ENCODE data around the gene C17orf100.
"Not testable (repeated sequence)": the region's sequence is repeated elsewhere in the genome, so short reads cannot be mapped to it uniquely, and the experiment has no call there.

Gene C17orf100

DNA sequence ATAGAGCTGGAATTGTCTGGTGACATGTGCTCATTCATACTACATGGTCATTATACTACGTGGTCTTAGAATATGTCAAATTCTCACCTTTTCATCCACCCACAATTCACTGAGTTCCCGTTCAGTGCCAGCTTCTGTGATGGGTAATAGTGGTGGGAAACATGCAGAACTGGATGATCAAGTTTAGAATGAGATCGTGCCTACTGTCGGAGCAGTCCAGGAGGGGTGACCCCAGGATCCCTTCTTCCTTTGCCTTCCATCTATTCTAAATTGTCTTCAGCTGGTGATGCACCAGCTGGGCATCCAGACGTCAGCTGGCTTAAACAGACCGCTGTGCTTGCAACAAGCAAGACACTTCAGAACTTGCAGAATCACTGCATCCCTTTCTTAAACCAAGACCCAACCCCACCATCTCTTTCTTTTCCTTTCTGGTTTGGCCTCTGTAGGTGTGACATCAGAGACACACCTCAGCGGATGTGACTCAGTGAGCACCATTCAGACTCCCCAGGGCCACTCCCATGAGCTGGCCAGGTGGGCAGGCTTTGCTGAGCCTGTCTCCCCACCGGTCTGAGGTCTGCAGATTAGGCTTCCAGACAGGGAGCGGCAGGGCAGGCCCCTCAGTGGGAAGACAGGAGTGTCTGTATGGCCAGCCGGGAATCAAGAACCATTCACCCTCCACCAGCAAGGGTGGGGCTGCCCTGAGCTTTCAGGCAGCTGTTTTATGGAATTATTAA lies 18.1 kb downstream of the C17orf100 start:
- DNase-seq (ENCODE audit: low read depth): no peak

DNA sequence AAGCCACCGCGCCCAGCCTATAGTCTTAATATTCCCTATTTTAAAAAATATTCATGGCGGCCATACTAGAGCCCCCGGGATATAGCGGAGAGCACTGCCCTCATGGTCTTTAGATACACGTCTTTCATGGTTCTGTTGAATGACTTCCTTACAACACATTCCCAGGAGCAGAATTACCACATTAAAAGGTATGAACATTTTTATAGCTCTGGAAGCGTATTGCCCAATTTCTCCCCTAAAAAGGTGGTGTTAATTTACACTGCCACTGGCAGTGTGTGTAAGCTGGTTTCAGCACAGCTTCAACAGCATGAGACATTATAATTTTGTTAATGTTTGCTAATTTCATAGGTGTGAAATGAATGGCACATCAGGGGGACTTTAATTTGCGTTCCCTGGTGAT lies 19.0 kb downstream of the C17orf100 start:
- DNase-seq (ENCODE audit: low read depth): no peak

DNA sequence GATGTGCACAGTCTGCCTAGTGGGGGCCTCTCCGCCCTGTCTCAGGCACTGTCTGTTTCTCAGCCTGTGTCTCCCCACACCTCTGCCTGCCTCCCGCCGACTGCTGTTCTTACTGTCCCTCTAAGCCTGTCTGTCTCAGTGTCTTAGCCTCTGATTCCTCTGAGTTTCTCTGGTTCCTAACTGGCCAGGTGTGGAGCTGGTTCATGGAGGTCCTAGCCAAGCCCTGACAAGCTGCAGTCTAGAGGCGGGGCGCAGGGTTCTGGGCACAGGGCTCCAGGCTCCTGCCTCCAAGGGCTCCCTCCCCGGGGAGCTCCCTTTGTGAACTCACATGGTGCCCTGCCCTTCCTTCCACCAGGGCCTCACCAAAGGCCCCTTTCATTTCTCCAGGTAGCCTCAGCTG lies 19.4 kb downstream of the C17orf100 start:
- DNase-seq (ENCODE audit: low read depth): no peak

DNA sequence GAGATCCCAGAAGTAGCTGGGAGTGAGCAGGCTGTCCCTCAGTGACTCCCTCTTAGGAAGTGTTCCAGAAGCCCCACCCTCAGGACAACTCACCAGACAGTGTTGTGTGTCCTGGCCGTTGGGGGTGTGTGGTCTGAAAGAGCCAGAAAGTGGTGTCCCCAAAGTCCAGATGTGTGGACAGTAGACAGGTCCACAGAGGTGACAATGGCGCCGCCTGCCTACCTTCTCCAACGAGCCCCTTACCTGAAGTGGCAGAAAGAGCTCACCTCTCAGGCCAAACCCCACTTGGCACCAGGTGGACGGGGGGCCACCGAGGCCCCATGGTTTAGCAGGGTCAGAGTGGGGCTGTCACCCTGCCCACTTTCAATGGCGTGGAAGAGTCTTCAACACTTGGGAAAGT lies 19.9 kb downstream of the C17orf100 start:
- DNase-seq (ENCODE audit: low read depth): no peak

DNA sequence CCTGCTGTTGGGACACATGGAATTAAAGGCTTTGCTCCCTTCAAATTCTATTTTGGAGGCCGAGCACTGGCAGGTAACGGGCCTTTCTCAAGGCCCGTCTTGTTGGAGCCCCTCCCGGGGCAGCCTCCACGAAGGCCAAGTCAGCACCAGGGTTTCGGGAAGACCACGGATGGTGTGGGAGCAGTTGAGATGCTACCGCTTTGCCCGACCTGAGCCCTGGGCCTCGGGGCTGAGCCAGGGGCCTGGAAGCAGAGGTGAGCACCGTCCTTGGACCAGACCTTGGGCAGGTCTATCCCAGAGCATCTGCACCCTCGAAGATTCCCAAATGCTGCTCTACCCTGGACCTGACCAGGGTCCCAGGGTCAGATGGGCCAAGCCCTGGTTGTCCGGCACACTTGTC lies 23.0 kb downstream of the C17orf100 start:
- no peak for DNase-seq (ENCODE audit: low read depth)

DNA sequence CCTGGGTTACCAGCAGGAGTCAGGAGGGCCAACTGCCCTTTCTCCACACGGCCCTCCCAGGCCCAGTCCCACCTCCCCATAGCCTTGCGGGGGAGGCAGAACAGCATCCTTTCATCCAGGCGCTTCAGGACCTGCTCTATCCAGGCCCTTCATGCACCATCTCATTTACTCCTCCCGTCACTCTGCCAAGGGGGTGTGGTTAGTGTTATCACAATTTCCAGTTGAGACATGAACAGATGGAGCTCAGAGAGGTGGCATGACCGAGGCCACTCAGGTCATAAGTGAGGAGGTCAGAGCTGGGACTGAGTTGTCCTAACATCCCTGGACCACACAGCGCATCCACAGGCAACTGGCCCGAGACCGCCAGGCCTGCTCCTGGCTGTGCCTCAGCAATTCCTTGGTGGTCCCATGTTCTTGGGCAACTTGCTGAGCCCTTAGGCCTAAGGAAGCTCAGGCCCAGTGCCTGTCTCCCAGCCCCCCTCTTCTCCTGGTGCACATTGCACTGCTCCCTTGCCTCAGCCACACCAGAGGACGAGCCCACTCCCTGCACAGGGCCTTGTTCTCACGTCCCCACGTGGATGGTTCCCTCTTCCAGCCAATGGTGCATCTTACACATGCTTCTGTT lies 23.8 kb downstream of the C17orf100 start:
- no peak for DNase-seq (ENCODE audit: low read depth)

DNA sequence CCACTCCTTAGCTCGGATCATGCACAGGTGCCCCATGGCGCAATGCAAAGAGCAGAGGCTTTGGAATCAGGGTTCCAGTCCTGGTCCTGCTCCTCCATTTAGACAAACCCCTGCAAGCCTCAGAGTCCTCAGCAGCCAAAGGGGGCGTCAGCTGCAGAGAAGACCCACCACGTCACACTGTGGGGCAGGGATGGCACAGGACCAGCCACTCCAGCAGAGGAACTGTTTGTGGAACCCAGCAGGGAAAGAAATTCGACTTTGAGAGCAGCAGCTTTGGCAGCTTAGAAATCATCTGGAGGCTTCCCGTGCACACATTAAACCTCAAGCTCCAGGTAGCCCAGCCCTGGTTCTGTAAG lies 25.2 kb downstream of the C17orf100 start:
- no peak for DNase-seq (ENCODE audit: low read depth)

DNA sequence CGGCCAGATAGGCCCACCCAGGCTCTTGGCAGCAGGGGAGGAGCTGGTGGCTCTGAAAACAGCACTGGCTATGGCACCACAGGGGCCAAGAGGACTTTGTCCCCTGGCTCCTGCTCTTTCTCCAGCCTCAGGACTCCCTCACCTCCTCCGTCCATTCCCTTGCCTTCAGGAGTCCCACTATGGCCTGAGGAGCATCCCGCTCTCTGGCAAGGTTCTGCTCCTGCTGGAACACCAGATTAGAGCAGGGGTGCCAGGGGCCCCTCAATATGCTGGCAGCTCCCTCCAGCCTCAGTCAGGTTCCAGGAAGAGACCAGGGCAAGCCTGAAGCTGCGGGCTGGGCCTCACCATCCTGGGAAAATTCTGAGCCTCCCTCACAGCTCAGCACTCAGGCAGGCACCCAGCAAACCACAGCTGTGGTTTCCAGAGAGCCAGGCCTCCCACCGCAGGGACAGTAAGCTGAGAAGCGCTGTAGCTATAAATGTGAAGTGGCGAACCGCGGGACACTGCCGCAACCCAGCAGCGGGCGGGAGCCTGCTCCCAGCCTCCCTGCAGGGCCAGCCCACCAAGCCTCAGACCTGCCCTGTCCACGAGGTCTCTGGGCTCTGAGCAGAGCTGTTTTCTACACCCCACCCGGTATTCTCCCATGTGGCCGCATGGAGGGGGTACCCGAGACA lies 25.7 kb downstream of the C17orf100 start:
- no peak for DNase-seq (ENCODE audit: low read depth)

DNA sequence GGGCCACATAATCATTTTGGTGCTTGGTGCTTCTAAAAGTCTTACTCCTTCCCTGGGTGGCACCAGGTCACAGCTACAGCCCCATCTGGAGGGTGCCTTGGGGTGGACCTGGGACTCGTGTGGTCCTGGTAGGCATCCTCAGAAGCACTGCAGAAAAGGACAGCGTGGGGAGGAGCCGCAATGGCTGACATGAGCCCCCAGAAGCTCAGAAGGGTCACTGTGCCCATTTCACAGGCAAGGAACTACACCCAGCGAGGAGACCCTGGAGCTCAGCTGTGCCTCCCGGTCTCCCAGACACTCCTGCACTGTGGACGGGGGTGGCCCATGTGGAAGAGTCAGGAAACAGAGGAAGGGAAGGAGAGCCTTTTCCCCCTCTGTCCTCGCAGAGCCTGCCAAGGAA lies 26.4 kb downstream of the C17orf100 start:
- DNase-seq (ENCODE audit: low read depth): no peak

DNA sequence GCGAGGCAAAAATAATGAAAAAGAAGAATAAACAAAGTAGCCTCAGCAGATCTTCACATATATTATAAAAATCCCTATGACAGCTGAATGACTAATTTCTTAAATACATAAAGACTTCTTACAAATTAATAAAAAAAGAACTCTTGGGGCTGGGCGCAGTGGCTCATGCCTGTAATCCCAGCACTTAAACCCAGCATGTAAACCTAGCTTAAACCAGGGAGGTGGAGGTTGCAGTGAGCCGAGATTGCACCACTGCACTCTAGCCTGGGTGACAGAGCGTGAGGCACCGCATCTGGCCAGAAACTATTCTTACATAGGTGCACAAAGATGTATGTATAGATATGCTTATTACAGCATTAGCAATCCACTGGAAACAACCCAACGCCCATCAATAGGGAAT lies 27.7 kb downstream of the C17orf100 start:
- DNase-seq (ENCODE audit: low read depth): no peak

DNA sequence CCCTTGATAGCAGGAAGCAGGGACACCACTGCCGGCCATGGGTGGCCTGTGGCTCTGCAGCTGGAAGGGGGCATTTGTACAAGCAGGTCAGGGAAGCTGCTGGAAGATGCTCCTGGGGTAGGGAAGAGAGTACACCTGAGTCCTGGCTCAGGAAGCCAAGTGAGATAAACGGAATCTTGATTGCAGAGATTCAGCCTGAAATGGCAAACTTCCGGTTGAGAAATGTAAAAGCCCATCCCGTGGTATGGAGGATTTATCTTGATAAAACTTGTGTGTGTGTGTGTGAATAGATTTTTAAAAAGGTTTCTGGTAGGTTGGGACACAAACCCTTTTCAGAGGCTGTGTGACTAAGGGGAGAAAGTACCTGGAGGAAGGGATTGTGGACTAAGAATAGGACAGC lies 29.6 kb downstream of the C17orf100 start:
- DNase-seq (ENCODE audit: low read depth): no peak

DNA sequence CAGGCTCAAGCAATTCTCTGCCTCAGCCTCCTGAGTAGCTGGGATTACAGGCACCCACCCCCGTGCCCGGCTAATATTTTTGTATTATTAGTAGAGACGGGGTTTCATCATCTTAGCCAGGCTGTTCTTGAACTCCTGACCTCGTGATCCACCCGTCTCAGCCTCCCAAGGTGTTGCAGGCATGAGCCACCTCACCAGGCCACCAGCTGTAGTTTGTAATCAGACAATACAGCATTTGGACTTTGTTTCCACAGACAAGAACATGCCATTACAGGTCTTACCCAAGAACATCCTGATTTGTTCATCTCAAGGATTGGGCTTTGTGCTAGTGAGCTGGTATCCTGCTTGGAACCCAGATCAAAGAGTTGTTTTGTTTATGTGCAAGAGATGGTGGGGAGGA lies 30.1 kb downstream of the C17orf100 start:
- no peak for DNase-seq (ENCODE audit: low read depth)

DNA sequence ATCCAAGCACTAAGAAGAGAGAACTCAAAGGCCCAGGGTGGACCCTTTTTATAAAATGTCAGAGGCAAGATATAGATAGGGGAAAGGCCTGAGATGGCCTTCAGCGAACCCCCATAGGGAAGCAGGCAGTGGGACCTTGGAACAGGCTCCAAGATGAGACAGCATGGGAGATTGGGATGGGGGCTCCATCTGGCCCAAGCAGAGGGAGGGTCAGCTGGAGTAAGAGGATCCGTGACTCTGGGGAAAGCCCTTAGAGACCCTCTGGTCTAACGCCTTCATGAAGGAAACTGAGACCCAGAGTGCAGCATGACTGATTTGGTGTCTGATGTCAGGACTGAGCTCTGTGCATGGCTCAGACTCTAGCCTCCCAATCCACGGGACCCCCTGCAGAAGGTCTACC lies 30.8 kb downstream of the C17orf100 start:
- DNase-seq (ENCODE audit: low read depth): no peak

DNA sequence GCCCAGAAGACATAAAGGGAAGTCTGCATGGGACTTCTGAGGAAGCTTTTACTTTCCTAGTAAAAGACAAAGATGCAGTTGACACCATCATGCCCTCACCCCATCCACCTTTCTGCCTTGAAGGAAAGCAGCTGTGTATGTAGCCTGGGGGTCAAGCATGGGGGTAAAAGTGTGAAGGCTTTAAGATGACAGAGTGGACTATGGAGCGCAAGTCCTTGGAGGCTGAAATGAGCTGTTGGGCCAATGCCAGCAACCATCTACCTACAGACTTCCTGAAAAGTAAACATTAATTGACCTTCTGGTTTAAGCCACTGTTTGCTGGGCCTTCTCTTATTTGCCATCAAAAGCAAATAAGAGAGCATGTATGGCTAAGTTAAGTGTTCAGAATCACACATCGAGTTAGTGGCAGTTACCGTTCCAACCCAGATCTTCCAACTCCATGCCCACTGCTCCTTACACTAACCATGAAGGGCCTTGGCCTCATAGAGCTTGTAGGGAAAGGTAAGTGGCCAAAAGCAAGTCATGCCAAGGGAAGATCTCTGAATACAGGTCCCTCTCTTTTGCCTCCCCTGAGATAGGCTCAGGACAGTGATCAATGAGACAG lies 31.6 kb downstream of the C17orf100 start:
- DNase-seq (ENCODE audit: low read depth): no peak

DNA sequence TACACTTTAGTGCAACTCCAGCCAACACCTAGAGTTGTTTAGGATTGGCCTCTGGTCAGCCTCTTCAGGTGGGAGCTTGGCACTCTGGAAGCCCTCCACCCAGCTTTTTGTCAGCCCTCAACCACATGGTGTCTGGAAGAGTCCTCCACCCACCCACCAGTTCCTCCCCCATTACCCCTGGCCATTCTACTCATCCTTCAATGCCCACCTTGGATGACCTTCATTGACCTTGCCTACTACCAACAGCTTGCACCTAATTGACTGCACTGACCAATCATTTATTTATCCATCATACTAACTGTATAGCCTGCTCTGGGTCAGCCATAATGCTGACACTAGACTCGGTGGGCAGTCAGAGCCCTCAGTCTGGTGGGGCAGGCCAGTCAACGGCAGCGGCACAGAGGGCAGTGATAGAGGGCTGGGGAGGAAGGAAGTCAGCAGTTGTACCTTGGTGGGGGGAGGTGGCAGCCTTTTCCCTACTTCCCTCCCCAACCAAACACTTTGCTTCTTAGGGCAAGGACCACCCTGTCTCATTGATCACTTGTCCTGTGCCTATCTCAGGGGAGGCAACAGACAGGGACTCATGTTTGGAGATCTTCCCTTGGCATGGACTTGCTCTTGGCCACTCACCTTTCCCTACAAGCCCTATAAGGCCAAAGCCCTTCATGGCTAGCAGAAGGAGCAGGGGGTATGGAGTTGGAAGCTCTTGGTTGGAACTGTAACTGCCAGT lies 32.3 kb downstream of the C17orf100 start:
- DNase-seq (ENCODE audit: low read depth): no peak

DNA sequence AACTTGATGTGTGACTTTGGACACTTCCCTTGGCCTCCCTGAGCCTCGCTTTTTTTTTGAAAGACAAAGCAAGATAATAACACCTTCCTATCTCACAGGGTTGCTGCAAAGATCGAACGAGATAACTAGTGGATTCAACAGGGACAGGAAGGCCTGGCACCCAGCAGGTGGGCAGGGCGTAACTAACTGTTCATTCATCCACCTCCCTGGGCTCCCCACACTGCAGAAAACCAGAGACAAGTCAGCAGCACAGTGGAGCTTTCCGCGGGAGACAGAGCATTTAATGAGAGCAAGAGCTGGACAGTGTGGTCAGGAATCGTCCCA lies 32.9 kb downstream of the C17orf100 start:
- no peak for DNase-seq (ENCODE audit: low read depth)

DNA sequence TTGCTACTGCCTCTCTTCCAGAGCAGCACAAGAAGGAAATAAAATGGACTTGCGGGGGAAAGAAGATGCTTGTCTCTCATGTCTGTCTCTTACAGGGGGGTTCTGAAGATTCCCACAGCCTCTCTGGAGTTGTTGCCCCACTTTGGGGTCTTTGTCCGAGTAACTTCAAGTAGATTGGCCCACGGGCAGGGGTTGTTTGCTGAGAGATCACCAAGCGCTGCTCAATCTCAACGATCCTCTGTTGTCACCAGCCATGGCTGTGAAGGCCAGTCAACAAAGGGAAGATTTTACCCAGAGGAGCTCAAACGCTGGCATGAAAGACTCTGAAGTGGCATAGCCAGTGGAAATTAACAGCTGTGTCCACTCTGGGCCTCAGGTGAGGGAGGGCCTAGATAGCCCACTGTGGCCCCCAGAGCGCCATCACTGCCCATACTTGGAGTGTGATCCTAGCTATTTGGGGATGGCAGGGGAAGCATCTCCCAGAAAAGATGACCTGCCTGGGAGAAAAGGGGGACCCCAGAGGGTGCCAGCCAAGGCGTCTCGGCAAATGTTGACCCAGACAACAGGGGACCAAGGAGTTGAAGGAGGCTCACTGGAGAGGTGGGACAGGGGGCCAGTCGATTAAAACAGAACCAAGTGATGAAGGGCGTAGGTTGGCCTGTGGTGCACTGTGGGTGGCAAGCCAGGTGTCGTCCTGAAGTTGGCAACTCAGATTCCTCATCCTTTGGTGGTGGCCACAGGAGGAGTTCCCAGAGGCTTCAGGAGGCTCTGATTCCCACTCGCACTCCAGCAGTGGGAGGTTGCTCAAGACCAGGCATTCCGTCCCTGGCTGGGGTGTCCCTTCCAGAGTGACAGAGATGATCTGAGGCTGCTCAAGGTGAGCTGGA lies 33.6 kb downstream of the C17orf100 start:
- DNase-seq (ENCODE audit: low read depth): no peak

DNA sequence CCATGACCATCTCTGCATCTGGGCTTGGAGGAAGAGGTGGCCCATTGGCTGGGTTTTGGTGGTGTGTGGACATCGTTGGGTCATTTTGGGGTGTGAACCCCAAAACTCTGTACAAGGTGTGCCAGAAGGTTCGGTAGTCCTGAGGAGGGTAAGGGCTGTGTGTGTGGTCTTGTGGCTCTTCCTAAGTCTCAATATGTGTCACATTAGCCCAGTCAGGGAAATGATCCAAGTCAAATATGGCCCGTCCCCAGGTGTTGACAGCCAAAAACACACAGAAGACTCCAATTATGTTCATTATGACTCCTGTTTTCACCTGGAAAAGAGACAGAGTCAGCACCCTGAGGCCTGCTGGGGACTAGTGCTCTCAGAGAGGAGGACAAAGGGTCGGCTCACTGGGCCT lies 34.5 kb downstream of the C17orf100 start:
- no peak for DNase-seq (ENCODE audit: low read depth)

DNA sequence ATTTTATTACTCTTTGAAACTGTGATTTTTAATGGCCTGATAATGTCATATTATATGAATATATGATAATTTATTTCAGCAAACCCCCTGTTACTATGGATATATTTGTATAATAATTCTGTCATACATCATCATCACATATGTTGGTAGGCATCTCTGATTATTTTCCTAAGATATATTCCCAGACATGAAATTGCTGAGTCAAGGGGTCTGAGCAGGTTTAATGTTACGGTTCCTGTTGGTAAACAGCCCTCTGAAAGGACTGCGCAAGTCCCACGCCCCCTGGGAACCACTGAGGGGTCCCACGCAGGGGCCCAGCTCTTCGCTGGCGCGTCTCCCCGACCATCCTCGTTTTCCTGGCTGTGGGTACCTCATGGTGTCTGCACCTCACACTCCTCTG lies 37.4 kb downstream of the C17orf100 start:
- DNase-seq (ENCODE audit: low read depth): no peak

DNA sequence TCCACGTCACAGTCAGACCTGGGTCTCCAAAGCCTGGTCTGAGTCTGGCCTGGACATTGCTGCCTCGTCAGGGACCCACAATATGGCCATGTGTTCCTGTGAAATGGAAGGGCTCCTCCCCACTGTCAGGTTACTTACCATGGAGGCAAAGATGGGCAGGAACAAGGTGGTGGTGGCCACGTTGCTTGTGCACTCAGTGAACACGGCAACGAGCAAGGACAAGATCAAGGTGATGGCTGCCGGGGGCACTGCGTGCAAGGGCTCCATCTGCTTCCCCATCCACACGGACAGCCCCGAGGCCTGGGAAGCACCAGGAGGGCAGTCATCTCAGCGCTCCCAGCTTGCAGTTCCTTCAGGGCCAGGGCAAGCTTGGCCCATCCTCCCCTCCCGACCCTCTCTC lies 39.1 kb downstream of the C17orf100 start:
- no peak for DNase-seq (ENCODE audit: low read depth)

DNA sequence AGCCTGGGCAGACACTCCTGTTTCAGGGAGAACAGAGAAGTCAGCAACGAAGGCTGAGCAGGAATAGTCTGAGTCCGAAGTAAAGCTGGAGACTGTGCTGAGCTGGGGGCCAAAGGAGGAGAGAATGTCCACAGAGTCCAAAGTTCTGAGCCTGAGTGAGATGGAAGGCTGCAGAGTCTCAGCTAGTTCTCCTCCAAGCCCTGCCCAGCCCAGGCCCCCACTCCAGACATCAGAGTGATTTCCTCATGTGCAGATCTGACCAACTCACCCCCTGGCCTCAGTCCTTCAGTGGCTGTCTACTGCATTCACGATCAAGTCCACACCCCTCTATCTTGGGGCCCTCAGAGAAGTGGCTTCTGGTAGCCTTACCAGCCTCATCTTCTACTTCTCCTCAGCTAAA lies 40.0 kb downstream of the C17orf100 start:
- no peak for DNase-seq (ENCODE audit: low read depth)

DNA sequence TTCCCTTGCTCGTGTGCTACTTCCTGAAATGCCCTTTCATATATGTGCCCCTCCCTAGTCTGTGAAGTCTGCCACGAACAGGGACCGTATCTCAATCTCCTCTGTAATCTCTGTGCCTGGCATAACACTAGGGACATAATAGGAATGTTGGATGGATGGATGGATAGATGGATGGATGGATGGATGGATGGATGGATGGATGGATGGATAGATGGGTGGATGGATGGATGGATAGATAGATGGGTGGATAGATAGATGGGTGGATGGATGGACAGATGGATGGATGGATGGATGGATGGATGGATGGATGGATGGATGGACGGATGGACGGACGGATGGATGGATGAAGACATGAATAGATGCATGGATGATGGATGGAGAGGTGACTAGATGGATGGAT lies 40.4 kb downstream of the C17orf100 start:
- DNase-seq (ENCODE audit: low read depth): not testable (repeated sequence)

Data from fibroblast of the conjunctiva (primary cell).